ENCODE data around the gene ZBED4.

Gene ZBED4

GRCh38 chr22:49878206-49878605, 24.6 kb downstream of the ZBED4 start:
- peaks cover 23% of the 10 kb centered on the region for H4K20me1 ChIP-seq (ENCODE audit: insufficient read depth, low read length)
- TF ChIP-seq, protein P1, sequence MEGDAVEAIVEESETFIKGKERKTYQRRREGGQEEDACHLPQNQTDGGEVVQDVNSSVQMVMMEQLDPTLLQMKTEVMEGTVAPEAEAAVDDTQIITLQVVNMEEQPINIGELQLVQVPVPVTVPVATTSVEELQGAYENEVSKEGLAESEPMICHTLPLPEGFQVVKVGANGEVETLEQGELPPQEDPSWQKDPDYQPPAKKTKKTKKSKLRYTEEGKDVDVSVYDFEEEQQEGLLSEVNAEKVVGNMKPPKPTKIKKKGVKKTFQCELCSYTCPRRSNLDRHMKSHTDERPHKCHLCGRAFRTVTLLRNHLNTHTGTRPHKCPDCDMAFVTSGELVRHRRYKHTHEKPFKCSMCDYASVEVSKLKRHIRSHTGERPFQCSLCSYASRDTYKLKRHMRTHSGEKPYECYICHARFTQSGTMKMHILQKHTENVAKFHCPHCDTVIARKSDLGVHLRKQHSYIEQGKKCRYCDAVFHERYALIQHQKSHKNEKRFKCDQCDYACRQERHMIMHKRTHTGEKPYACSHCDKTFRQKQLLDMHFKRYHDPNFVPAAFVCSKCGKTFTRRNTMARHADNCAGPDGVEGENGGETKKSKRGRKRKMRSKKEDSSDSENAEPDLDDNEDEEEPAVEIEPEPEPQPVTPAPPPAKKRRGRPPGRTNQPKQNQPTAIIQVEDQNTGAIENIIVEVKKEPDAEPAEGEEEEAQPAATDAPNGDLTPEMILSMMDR (IDR thresholded peaks at IDR 0.05; ENCODE audit: low read depth, low read length) = no peak
- no peak for TF ChIP-seq EZH2phosphoT487 (IDR thresholded peaks at IDR 0.05; ENCODE audit: low read depth)
- H3K4me2 ChIP-seq (ENCODE audit: low read length) = no peak overlapping the region
- no peak overlapping the region for H3K4me3 ChIP-seq (ENCODE audit: low read length)
- H3K9ac ChIP-seq (ENCODE audit: low read length) = no peak overlapping the region
- H3K9me3 ChIP-seq (ENCODE audit: insufficient read depth, low read length) = no peaks in the 10 kb centered on the region
- no peak overlapping the region for H2AFZ ChIP-seq (ENCODE audit: low read depth, low read length)
- H3K79me2 ChIP-seq (ENCODE audit: low read length) = peaks cover 66% of the 10 kb centered on the region
- no peak overlapping the region for H3K27ac ChIP-seq (ENCODE audit: low read length)
- H3K36me3 ChIP-seq (replicated peaks; ENCODE audit: low read depth, low read length) = peaks cover 8% of the 10 kb centered on the region
- no peaks in the 10 kb centered on the region for H3K27me3 ChIP-seq (ENCODE audit: low read depth, low read length)
- H3K4me1 ChIP-seq (ENCODE audit: low read length) = peaks cover 22% of the 10 kb centered on the region

DNA sequence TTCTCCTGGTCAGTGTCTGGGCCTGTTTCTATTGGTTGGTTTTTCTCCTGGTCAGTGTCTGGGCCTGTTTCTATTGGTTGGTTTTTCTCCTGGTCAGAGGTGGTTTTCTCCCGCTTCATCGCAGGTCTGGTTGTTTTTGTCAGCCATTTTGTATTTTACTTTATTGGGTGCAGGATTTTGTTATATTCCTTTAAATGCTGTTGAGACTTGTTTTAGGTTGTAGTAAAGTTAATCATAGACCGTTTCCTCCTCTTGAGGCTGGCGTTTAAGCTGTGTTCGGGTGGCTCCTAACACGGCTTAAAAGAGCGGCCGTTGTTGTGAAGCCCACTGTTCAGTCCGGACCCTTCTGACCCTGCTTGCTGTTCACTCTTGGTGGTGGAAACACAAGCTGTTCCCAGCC, 26.2 kb downstream of the ZBED4 start:
- no peaks in the 10 kb centered on the region for H3K9me3 ChIP-seq (ENCODE audit: insufficient read depth, low read length)
- H3K27me3 ChIP-seq (ENCODE audit: low read depth, low read length) = no peaks in the 10 kb centered on the region
- H2AFZ ChIP-seq (ENCODE audit: low read depth, low read length) = no peak overlapping the region
- H3K9ac ChIP-seq (ENCODE audit: low read length) = no peak overlapping the region
- H3K27ac ChIP-seq (ENCODE audit: low read length) = peak overlapping the region; percentile 24; the same call in 1 of the 2 replicates
- H4K20me1 ChIP-seq (ENCODE audit: insufficient read depth, low read length) = peaks cover 23% of the 10 kb centered on the region
- peak overlapping the region; percentile 66 for H3K4me3 ChIP-seq (ENCODE audit: low read length)
- H3K79me2 ChIP-seq (ENCODE audit: low read length) = peaks cover 53% of the 10 kb centered on the region
- H3K4me1 ChIP-seq (ENCODE audit: low read length) = peaks cover 22% of the 10 kb centered on the region
- H3K4me2 ChIP-seq (ENCODE audit: low read length) = peak overlapping the region; percentile 87
- H3K36me3 ChIP-seq (replicated peaks; ENCODE audit: low read depth, low read length) = peaks cover 10% of the 10 kb centered on the region
- TF ChIP-seq, protein P1 (IDR thresholded peaks at IDR 0.05; ENCODE audit: low read depth, low read length) = no peak
- TF ChIP-seq EZH2phosphoT487 (IDR thresholded peaks at IDR 0.05; ENCODE audit: low read depth) = no peak

DNA sequence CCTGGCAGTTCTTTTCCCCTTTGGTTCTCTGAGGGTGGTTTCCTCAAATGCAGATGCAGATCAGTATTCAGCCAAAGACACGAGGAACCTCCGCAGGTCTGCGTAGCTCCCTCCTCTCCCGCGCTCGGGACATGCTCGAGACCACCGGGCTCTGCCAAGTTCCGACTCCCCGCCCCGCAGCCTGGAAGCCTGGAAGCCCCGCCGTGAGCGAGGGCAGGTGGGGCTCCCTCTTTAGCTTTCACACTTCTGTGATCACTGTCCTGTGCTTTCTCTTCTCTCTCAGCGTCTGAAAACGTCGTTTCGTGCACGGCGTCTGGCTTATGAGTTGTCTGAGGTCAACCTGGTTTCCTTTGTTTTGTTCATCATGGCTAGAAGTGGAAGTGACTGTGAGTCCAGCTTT, 26.6 kb downstream of the ZBED4 start:
- TF ChIP-seq, protein P1 (IDR thresholded peaks at IDR 0.05; ENCODE audit: low read depth, low read length) = no peak
- TF ChIP-seq EZH2phosphoT487 (IDR thresholded peaks at IDR 0.05; ENCODE audit: low read depth) = no peak
- Histone ChIP-seq H3K27ac (ENCODE audit: low read length) (peak overlapping the region; percentile 24; the same call in 1 of the 2 replicates), H2AFZ (ENCODE audit: low read depth, low read length) (no peak overlapping the region), H3K9ac (ENCODE audit: low read length) (no peak overlapping the region), H4K20me1 (ENCODE audit: insufficient read depth, low read length) (peaks cover 23% of the 10 kb centered on the region), H3K4me3 (ENCODE audit: low read length) (peak overlapping the region; percentile 66), H3K36me3 (replicated peaks; ENCODE audit: low read depth, low read length) (peaks cover 8% of the 10 kb centered on the region), H3K79me2 (ENCODE audit: low read length) (peaks cover 51% of the 10 kb centered on the region), H3K4me2 (ENCODE audit: low read length) (peak overlapping the region; percentile 87), H3K27me3 (ENCODE audit: low read depth, low read length) (no peaks in the 10 kb centered on the region), H3K9me3 (ENCODE audit: insufficient read depth, low read length) (no peaks in the 10 kb centered on the region), H3K4me1 (ENCODE audit: low read length) (peaks cover 22% of the 10 kb centered on the region)

- H3K4me2 ChIP-seq (ENCODE audit: low read length) = no peak overlapping the region
- no peak overlapping the region for H3K27ac ChIP-seq (ENCODE audit: low read length)
Measured at GRCh38 chr22:49881856-49882255, 28.2 kb downstream of the ZBED4 start.

More at GRCh38 chr22:49881856-49882255, 28.2 kb downstream of the ZBED4 start:
- H2AFZ ChIP-seq (ENCODE audit: low read depth, low read length) = no peak overlapping the region
- peaks cover 23% of the 10 kb centered on the region for H4K20me1 ChIP-seq (ENCODE audit: insufficient read depth, low read length)
- peaks cover 22% of the 10 kb centered on the region for H3K36me3 ChIP-seq (replicated peaks; ENCODE audit: low read depth, low read length)
- H3K9ac ChIP-seq (ENCODE audit: low read length) = no peak overlapping the region
- H3K79me2 ChIP-seq (ENCODE audit: low read length) = peaks cover 36% of the 10 kb centered on the region
- H3K27me3 ChIP-seq (ENCODE audit: low read depth, low read length) = no peaks in the 10 kb centered on the region
- TF ChIP-seq, protein P1 (IDR thresholded peaks at IDR 0.05; ENCODE audit: low read depth, low read length) = no peak
- TF ChIP-seq EZH2phosphoT487 (IDR thresholded peaks at IDR 0.05; ENCODE audit: low read depth) = no peak
- no peak overlapping the region for H3K4me3 ChIP-seq (ENCODE audit: low read length)
- no peaks in the 10 kb centered on the region for H3K9me3 ChIP-seq (ENCODE audit: insufficient read depth, low read length)
- H3K4me1 ChIP-seq (ENCODE audit: low read length) = peaks cover 22% of the 10 kb centered on the region

All from OCI-LY3 (cell line).